ENCODE data around the gene PUS10.
"Not testable (repeated sequence)": the region's sequence is repeated elsewhere in the genome, so short reads cannot be mapped to it uniquely, and the experiment has no call there.

PUS10 gene

GRCh38 chr2:60925994-60926740 is 91.9 kb downstream of the PUS10 start:
- no peak for DNase-seq

GRCh38 chr2:60907329-60907728 is 110.7 kb downstream of the PUS10 start:
- no peak for DNase-seq

DNA sequence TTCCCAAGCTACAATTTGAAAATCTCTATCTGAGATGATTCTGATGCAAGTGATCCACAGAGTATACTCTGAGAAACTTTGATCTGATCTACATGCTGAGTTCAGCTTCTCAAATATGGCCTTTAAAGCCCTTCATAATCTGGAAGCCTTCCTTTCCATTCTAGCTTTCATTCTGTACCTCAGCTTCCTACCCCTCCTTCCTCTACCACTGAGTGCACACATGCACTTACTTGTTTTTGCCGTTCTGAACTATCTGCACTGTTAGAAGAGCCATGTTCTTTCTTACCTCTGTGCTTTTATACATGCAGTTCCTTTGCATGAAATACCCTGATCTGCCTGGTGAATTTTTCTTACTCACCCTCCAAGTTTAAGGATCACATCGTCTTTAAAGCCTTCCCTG is 111.7 kb downstream of the PUS10 start:
- DNase-seq = no peak

DNA sequence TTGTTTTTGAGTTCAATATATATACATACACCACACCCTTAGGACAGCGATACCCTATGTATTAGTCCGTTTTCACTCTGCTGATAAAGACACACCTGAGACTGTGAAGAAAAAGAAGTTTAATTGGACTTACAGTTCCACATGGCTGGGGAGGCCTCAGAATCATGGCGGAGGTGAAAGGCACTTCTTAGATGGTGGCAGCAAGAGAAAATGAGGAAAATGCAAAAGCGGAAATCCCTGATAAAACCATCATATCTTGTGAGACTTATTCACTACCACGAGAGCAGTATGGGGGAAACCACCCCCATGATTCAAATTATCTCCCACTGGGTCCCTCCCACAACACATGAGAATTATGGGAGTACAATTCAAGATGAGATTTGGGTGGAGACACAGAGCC is 112.2 kb downstream of the PUS10 start:
- not testable (repeated sequence) for DNase-seq

GRCh38 chr2:60901296-60901695 is 116.8 kb downstream of the PUS10 start:
- not testable (repeated sequence) for DNase-seq

- DNase-seq = no peak
Measured at GRCh38 chr2:60899892-60900249, 118.2 kb downstream of the PUS10 start.

- no peak for DNase-seq
Measured at GRCh38 chr2:60899230-60899891, 118.7 kb downstream of the PUS10 start.

DNA sequence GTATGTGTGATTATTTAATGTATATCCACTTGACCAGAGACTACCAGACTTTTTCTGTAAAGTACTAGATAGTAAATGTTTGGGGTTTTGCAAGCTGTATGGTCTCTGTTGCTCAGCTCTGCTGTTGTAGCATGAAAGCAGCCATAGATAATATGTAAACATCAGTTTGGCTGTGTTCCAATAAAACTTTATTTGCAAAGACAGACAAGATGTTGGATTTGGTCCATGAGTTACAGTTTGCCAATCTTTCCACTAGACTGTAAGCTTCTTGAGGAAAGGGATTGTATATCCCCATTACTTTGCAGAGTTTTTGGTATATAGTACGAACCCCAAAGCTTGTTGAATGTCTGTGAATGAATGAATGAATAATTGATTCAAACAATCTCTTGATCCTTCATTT is 119.5 kb downstream of the PUS10 start:
- DNase-seq = no peak

All from T1000 (cell line).